Amniotic epithelial cell (primary cell): ENCODE data around the gene UBE3C.
"Not testable (repeated sequence)": the region's sequence is repeated elsewhere in the genome, so short reads cannot be mapped to it uniquely, and the experiment has no call there.

ENCODE experiments used
- DNase-seq: peaks from one replicate; pipeline ENCODE4 v3.0.0-alpha.2; 2010; ENCODE audit warnings: low read depth

UBE3C gene

GRCh38 chr7:157130849-157131248, 7.9 kb upstream of the UBE3C start:
- not testable (repeated sequence) for DNase-seq

GRCh38 chr7:157132796-157133195, 5.9 kb upstream of the UBE3C start:
- no peak for DNase-seq

- DNase-seq = no peak
These were observed 5.4 kb upstream of the UBE3C start for GRCh38 chr7:157133304-157133703.

GRCh38 chr7:157136372-157136771, 2.4 kb upstream of the UBE3C start:
- peak; percentile 85 for DNase-seq

- no peak for DNase-seq
These were observed 664 bp upstream of the UBE3C start for GRCh38 chr7:157138101-157138423.

GRCh38 chr7:157139111-157139809, 534 bp downstream of the UBE3C start:
- DNase-seq = peak; percentile 25

GRCh38 chr7:157139810-157140510, 1.2 kb downstream of the UBE3C start:
- DNase-seq = no peak

- DNase-seq = no peak
These were observed 1.8 kb downstream of the UBE3C start for GRCh38 chr7:157140511-157140905.

- no peak for DNase-seq
These were observed 2.9 kb downstream of the UBE3C start for GRCh38 chr7:157141525-157142060.

GRCh38 chr7:157143788-157144187, 5.1 kb downstream of the UBE3C start:
- DNase-seq = no peak

GRCh38 chr7:157149317-157149716, 10.6 kb downstream of the UBE3C start:
- no peak for DNase-seq

GRCh38 chr7:157150882-157151281, 12.2 kb downstream of the UBE3C start:
- peak; percentile 44 for DNase-seq

GRCh38 chr7:157151626-157152339, 13.1 kb downstream of the UBE3C start:
- no peak for DNase-seq

GRCh38 chr7:157152391-157152937, 13.7 kb downstream of the UBE3C start:
- DNase-seq = no peak

- DNase-seq = no peak
These were observed 14.5 kb downstream of the UBE3C start for GRCh38 chr7:157153260-157153659.

GRCh38 chr7:157155959-157156358, 17.2 kb downstream of the UBE3C start:
- DNase-seq = no peak

- no peak for DNase-seq
These were observed 19.7 kb downstream of the UBE3C start for GRCh38 chr7:157158400-157158799.

GRCh38 chr7:157159537-157159936, 20.8 kb downstream of the UBE3C start:
- not testable (repeated sequence) for DNase-seq

- no peak for DNase-seq
These were observed 21.7 kb downstream of the UBE3C start for GRCh38 chr7:157160433-157160832.

GRCh38 chr7:157165987-157166386, 27.3 kb downstream of the UBE3C start:
- no peak for DNase-seq

- no peak for DNase-seq
These were observed 29.8 kb downstream of the UBE3C start for GRCh38 chr7:157168571-157168970.

- DNase-seq = no peak
These were observed 38.0 kb downstream of the UBE3C start for GRCh38 chr7:157176771-157177170.
